WTC11 (cell line): ENCODE results near the gene CRELD1. TPM values are rescaled to one million over a fixed set of nuclear protein-coding genes. Genes with fewer than 3 reads are reported as not detected.

Experiments used
- GRHL2 ChIP-seq: fragments of 250-450 bp; sonication (Bioruptor Pico); IDR thresholded peaks from 2 replicates; pipeline ENCODE4 v1.8.0; 2022; ENCODE audit warnings: mild to moderate bottlenecking, moderate library complexity; ENCODE audit not compliant: insufficient replicate concordance, severe bottlenecking
- KAT7 ChIP-seq: sonication (generic); formaldehyde crosslinking; IDR thresholded peaks from 2 replicates; pipeline ENCODE4 v1.8.1; 2023; ENCODE audit warnings: missing genetic modification reagents, mild to moderate bottlenecking, borderline replicate concordance
- RORB ChIP-seq: fragments of 250-450 bp; sonication (Bioruptor Pico); IDR thresholded peaks from 2 replicates; pipeline ENCODE4 v1.9.0; 2021; ENCODE audit warnings: mild to moderate bottlenecking
- SMAD3 ChIP-seq: sonication (generic); formaldehyde crosslinking; IDR thresholded peaks from 2 replicates; pipeline ENCODE4 v1.8.0; 2022; ENCODE audit warnings: missing genetic modification reagents, mild to moderate bottlenecking, borderline replicate concordance
- TP53 ChIP-seq: sonication (generic); formaldehyde crosslinking; IDR thresholded peaks from 2 replicates; pipeline ENCODE4 v1.8.1; 2023; ENCODE audit warnings: mild to moderate bottlenecking, missing genetic modification reagents
- ZNF232 ChIP-seq: sonication (generic); formaldehyde crosslinking; IDR thresholded peaks from 2 replicates; pipeline ENCODE4 v1.8.0; 2022; ENCODE audit warnings: mild to moderate bottlenecking, missing genetic modification reagents
- ZNF317 ChIP-seq: sonication (generic); formaldehyde crosslinking; IDR thresholded peaks from 2 replicates; pipeline ENCODE4 v1.8.1; 2023; ENCODE audit warnings: low read depth, mild to moderate bottlenecking, moderate library complexity, missing genetic modification reagents, borderline replicate concordance
- ZNF416 ChIP-seq: fragments of 250-450 bp; sonication (Bioruptor Pico); IDR thresholded peaks from 2 replicates; pipeline ENCODE4 v1.9.0; 2021; ENCODE audit warnings: mild to moderate bottlenecking, inconsistent platforms
- ZNF671 ChIP-seq: fragments of 250-450 bp; sonication (Bioruptor Pico); IDR thresholded peaks from 2 replicates; pipeline ENCODE4 v1.8.0; 2021; ENCODE audit warnings: mild to moderate bottlenecking
- total RNA-seq: library from RNA; stranded (reverse); gene quantifications from 3 replicates; pipeline ENCODE4 v1.2.3, GENCODE V29; 2021
- TF ChIP-seq, protein P1 (sequence below): sonication (generic); formaldehyde crosslinking; IDR thresholded peaks from 2 replicates; pipeline ENCODE4 v1.8.1; 2023; ENCODE audit warnings: mild to moderate bottlenecking, missing genetic modification reagents, borderline replicate concordance
- TF ChIP-seq, protein P2 (sequence below): fragments of 250-450 bp; sonication (Bioruptor Pico); IDR thresholded peaks from 2 replicates; pipeline ENCODE4 v1.9.0; 2021; ENCODE audit warnings: mild to moderate bottlenecking
- TF ChIP-seq, protein P3 (sequence below): sonication (generic); formaldehyde crosslinking; IDR thresholded peaks from 2 replicates; pipeline ENCODE4 v1.8.0; 2022; ENCODE audit warnings: mild to moderate bottlenecking, missing genetic modification reagents
- TF ChIP-seq, protein P4 (sequence below): fragments of 200-600 bp; IDR thresholded peaks from 2 replicates; pipeline ENCODE4 v1.8.0; 2022; ENCODE audit warnings: antibody characterized with exemption
- TF ChIP-seq, protein P5 (sequence below): fragments of 250-450 bp; sonication (Bioruptor Pico); IDR thresholded peaks from 2 replicates; pipeline ENCODE4 v2.1.2; 2022; ENCODE audit warnings: mild to moderate bottlenecking, moderate library complexity
- TF ChIP-seq, protein P6 (sequence below): sonication (generic); formaldehyde crosslinking; IDR thresholded peaks from 2 replicates; pipeline ENCODE4 v1.8.1; 2023; ENCODE audit warnings: mild to moderate bottlenecking, moderate library complexity, missing genetic modification reagents
- TF ChIP-seq, protein P7 (sequence below): sonication (generic); formaldehyde crosslinking; IDR thresholded peaks from 2 replicates; pipeline ENCODE4 v1.8.0; 2022; ENCODE audit warnings: mild to moderate bottlenecking, missing genetic modification reagents
- TF ChIP-seq, protein P8 (sequence below): sonication (generic); formaldehyde crosslinking; IDR thresholded peaks from 2 replicates; pipeline ENCODE4 v1.8.1; 2022; ENCODE audit warnings: low read depth, missing genetic modification reagents, borderline replicate concordance
- TF ChIP-seq, protein P9 (sequence below): fragments of 250-450 bp; sonication (Bioruptor Pico); IDR thresholded peaks from 2 replicates; pipeline ENCODE4 v1.9.0; 2021; ENCODE audit warnings: mild to moderate bottlenecking, borderline replicate concordance

The CRELD1 gene
- total RNA-seq, 1 experiment from 2014 or later, result 18.8 TPM

DNA sequence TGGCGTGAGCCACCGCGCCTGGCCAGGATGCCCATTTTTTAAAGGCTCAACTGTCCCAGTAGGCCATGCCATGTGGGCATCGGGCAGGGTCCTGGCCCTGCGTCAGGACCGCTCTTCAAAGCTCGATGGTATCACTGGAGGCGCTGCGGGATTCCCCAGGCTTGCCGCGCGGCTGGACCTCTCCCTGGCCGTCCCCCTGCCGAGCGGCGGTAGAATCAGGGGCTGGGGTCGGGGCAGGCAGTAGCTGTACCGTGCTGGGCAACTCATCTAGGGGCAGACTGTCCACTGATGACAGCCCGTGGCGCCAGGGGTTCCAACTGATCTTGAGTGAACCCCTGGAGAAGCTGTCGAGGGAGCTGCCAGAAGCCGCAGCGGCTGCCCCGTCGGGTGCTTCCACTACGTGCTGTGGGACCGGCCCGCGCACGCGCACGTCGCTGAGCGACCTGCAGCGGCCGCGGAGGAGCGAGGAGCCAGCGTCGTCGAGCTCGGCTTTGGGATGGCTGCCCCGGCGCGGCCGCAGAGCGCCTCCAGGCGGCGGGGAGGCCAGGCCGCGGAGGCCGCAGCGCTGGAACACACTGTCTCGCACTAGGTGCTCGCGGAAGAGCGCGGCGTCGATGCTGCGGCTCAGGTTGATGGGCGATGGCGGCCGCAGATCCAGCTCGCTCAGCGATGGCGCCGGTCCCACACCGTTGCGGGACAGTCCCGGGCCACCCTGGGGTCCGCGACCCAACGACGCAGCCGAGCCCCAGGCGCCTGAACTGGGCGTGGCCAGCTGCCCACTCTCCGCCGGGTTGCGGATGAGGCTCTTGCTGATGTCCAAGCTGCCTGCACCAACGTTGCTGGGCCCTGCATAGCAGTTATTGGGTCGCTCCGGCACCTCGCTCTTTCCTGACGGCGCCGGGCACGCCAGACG, 12.7 kb downstream of the CRELD1 start (continued):
- TF ChIP-seq, protein P1, sequence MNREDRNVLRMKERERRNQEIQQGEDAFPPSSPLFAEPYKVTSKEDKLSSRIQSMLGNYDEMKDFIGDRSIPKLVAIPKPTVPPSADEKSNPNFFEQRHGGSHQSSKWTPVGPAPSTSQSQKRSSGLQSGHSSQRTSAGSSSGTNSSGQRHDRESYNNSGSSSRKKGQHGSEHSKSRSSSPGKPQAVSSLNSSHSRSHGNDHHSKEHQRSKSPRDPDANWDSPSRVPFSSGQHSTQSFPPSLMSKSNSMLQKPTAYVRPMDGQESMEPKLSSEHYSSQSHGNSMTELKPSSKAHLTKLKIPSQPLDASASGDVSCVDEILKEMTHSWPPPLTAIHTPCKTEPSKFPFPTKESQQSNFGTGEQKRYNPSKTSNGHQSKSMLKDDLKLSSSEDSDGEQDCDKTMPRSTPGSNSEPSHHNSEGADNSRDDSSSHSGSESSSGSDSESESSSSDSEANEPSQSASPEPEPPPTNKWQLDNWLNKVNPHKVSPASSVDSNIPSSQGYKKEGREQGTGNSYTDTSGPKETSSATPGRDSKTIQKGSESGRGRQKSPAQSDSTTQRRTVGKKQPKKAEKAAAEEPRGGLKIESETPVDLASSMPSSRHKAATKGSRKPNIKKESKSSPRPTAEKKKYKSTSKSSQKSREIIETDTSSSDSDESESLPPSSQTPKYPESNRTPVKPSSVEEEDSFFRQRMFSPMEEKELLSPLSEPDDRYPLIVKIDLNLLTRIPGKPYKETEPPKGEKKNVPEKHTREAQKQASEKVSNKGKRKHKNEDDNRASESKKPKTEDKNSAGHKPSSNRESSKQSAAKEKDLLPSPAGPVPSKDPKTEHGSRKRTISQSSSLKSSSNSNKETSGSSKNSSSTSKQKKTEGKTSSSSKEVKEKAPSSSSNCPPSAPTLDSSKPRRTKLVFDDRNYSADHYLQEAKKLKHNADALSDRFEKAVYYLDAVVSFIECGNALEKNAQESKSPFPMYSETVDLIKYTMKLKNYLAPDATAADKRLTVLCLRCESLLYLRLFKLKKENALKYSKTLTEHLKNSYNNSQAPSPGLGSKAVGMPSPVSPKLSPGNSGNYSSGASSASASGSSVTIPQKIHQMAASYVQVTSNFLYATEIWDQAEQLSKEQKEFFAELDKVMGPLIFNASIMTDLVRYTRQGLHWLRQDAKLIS (CRISPR knock-in tag), result peak; percentile 79; the same call in 1 of the 2 replicates
- TF ChIP-seq SMAD3 (peak; percentile 88), TP53 (CRISPR knock-in tag) (peak; percentile 84), GRHL2 (CRISPR knock-in tag) (no peak), ZNF317 (CRISPR knock-in tag) (peak; percentile 54; the same call in 1 of the 2 replicates), ZNF671 (CRISPR knock-in tag) (no peak), RORB (no peak), KAT7 (CRISPR knock-in tag) (peak; percentile 28; the same call in 1 of the 2 replicates), ZNF232 (no peak; the same call in 1 of the 2 replicates), ZNF416 (no peak)
- TF ChIP-seq, protein P2, sequence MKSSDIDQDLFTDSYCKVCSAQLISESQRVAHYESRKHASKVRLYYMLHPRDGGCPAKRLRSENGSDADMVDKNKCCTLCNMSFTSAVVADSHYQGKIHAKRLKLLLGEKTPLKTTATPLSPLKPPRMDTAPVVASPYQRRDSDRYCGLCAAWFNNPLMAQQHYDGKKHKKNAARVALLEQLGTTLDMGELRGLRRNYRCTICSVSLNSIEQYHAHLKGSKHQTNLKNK (CRISPR knock-in tag), result no peak
- TF ChIP-seq, protein P3, sequence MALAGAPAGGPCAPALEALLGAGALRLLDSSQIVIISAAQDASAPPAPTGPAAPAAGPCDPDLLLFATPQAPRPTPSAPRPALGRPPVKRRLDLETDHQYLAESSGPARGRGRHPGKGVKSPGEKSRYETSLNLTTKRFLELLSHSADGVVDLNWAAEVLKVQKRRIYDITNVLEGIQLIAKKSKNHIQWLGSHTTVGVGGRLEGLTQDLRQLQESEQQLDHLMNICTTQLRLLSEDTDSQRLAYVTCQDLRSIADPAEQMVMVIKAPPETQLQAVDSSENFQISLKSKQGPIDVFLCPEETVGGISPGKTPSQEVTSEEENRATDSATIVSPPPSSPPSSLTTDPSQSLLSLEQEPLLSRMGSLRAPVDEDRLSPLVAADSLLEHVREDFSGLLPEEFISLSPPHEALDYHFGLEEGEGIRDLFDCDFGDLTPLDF (CRISPR knock-in tag), result peak; percentile 66; the same call in 1 of the 2 replicates
- TF ChIP-seq, protein P4, sequence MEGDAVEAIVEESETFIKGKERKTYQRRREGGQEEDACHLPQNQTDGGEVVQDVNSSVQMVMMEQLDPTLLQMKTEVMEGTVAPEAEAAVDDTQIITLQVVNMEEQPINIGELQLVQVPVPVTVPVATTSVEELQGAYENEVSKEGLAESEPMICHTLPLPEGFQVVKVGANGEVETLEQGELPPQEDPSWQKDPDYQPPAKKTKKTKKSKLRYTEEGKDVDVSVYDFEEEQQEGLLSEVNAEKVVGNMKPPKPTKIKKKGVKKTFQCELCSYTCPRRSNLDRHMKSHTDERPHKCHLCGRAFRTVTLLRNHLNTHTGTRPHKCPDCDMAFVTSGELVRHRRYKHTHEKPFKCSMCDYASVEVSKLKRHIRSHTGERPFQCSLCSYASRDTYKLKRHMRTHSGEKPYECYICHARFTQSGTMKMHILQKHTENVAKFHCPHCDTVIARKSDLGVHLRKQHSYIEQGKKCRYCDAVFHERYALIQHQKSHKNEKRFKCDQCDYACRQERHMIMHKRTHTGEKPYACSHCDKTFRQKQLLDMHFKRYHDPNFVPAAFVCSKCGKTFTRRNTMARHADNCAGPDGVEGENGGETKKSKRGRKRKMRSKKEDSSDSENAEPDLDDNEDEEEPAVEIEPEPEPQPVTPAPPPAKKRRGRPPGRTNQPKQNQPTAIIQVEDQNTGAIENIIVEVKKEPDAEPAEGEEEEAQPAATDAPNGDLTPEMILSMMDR, result no peak
- TF ChIP-seq, protein P5, sequence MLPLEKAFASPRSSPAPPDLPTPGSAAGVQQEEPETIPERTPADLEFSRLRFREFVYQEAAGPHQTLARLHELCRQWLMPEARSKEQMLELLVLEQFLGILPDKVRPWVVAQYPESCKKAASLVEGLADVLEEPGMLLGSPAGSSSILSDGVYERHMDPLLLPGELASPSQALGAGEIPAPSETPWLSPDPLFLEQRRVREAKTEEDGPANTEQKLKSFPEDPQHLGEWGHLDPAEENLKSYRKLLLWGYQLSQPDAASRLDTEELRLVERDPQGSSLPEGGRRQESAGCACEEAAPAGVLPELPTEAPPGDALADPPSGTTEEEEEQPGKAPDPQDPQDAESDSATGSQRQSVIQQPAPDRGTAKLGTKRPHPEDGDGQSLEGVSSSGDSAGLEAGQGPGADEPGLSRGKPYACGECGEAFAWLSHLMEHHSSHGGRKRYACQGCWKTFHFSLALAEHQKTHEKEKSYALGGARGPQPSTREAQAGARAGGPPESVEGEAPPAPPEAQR (CRISPR knock-in tag), result no peak
- TF ChIP-seq, protein P6, sequence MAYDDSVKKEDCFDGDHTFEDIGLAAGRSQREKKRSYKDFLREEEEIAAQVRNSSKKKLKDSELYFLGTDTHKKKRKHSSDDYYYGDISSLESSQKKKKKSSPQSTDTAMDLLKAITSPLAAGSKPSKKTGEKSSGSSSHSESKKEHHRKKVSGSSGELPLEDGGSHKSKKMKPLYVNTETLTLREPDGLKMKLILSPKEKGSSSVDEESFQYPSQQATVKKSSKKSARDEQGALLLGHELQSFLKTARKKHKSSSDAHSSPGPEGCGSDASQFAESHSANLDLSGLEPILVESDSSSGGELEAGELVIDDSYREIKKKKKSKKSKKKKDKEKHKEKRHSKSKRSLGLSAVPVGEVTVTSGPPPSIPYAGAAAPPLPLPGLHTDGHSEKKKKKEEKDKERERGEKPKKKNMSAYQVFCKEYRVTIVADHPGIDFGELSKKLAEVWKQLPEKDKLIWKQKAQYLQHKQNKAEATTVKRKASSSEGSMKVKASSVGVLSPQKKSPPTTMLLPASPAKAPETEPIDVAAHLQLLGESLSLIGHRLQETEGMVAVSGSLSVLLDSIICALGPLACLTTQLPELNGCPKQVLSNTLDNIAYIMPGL (CRISPR knock-in tag), result peak; percentile 98
- TF ChIP-seq, protein P7, sequence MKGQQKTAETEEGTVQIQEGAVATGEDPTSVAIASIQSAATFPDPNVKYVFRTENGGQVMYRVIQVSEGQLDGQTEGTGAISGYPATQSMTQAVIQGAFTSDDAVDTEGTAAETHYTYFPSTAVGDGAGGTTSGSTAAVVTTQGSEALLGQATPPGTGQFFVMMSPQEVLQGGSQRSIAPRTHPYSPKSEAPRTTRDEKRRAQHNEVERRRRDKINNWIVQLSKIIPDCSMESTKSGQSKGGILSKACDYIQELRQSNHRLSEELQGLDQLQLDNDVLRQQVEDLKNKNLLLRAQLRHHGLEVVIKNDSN, result 0 out of 2 replicates have a peak, but pooled peaks have one; percentile 12
- TF ChIP-seq, protein P8, sequence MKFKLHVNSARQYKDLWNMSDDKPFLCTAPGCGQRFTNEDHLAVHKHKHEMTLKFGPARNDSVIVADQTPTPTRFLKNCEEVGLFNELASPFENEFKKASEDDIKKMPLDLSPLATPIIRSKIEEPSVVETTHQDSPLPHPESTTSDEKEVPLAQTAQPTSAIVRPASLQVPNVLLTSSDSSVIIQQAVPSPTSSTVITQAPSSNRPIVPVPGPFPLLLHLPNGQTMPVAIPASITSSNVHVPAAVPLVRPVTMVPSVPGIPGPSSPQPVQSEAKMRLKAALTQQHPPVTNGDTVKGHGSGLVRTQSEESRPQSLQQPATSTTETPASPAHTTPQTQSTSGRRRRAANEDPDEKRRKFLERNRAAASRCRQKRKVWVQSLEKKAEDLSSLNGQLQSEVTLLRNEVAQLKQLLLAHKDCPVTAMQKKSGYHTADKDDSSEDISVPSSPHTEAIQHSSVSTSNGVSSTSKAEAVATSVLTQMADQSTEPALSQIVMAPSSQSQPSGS, result no peak
- TF ChIP-seq, protein P9, sequence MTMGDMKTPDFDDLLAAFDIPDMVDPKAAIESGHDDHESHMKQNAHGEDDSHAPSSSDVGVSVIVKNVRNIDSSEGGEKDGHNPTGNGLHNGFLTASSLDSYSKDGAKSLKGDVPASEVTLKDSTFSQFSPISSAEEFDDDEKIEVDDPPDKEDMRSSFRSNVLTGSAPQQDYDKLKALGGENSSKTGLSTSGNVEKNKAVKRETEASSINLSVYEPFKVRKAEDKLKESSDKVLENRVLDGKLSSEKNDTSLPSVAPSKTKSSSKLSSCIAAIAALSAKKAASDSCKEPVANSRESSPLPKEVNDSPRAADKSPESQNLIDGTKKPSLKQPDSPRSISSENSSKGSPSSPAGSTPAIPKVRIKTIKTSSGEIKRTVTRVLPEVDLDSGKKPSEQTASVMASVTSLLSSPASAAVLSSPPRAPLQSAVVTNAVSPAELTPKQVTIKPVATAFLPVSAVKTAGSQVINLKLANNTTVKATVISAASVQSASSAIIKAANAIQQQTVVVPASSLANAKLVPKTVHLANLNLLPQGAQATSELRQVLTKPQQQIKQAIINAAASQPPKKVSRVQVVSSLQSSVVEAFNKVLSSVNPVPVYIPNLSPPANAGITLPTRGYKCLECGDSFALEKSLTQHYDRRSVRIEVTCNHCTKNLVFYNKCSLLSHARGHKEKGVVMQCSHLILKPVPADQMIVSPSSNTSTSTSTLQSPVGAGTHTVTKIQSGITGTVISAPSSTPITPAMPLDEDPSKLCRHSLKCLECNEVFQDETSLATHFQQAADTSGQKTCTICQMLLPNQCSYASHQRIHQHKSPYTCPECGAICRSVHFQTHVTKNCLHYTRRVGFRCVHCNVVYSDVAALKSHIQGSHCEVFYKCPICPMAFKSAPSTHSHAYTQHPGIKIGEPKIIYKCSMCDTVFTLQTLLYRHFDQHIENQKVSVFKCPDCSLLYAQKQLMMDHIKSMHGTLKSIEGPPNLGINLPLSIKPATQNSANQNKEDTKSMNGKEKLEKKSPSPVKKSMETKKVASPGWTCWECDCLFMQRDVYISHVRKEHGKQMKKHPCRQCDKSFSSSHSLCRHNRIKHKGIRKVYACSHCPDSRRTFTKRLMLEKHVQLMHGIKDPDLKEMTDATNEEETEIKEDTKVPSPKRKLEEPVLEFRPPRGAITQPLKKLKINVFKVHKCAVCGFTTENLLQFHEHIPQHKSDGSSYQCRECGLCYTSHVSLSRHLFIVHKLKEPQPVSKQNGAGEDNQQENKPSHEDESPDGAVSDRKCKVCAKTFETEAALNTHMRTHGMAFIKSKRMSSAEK, result no peak
